NCI-H1694 treated with DMSO at 0.1 percent for 48 hours (cell line): ENCODE measurements around the gene NRXN2.

Experiments used
- DNase-seq: peaks from one replicate; lab custom pipeline; 2025; lab: John Stamatoyannopoulos, UW

Gene NRXN2

DNA sequence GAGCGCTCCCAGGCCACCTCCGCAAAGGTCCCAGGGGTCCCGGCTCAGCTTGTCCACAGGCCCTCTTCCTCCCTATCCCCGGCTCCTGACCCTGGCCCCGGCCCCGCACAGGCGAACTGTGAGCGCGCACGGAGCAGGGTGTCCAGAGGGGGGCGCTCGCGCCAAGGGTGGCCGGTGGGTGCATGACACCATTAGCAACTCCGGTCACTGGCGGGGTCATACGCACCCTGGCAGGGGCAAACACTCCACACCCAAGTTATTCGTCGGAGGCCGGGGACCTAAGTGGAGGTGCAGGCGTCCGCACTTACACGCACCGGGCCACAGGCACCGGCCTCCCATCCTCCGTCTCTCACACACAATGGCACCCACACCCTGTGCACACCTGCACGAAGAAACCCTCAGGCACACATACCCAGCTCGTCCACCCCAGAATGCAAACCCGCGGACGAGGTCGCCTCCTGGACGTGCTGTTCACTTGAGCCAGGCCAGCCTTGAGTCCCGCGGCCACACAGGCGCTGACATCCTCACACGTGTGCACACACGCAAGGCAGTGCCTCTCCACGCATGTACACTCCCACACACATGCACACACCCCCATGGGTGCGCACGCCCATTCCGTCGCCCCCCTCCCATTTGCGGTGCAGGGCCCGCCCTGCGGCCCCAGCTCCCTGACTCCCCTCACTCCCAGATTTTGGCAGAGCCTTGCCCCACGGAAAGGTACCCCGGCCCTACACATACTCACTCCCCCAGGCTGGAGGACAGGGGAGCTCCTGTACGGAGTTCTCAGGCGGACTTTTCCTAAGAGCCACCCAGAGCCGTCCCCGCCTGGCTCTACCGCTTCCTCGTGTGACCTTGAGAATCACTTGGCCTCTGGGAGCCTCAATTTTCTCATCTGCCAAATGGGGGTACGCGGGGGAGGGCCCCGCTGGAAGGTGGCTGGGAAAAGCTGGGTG, 20.9 kb upstream of the NRXN2 start, which contains the start of gene RASGRP2:
Gene RASGRP2 (minus strand): TSS at position 552 of the 953 bp plus-strand sequence. CDS start 1,276 bp downstream, outside the sequence.
- peak; percentile 12 for DNase-seq

DNA sequence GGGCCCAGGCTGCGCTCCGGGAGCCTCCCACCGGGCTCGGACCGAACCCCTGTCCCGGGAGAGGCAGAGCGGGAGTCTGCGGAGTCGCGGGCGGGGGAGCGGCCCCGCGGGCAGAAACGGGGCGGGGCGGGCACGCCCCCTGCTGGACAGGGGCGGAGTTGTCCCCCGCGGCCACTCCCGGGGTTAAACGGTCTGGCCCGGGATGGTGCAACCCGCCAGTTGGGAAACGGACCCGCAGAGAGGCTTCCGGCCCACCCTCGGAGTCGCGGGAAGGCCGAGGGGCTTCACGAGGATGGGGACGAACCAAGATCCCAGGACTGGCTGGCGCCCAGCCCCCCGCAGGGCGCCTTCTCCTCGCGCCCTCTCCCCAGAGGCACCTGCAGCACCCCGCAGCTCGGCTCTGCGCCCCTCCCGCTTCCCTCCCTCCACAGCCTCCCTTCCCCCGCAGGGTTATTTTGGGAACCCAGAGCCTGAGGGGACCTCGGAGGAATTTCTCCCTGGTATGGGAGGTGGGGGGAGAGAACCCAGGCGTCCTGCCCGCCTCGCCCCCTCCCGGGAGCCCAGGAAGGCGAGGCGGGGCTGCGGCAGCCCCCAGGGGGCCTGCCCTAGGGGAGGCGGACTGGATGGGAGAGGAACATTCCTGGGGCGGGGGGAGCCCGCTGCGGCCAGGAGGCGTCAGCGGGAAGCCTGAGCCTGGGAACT, 20.0 kb upstream of the NRXN2 start:
- no peak for DNase-seq

DNA sequence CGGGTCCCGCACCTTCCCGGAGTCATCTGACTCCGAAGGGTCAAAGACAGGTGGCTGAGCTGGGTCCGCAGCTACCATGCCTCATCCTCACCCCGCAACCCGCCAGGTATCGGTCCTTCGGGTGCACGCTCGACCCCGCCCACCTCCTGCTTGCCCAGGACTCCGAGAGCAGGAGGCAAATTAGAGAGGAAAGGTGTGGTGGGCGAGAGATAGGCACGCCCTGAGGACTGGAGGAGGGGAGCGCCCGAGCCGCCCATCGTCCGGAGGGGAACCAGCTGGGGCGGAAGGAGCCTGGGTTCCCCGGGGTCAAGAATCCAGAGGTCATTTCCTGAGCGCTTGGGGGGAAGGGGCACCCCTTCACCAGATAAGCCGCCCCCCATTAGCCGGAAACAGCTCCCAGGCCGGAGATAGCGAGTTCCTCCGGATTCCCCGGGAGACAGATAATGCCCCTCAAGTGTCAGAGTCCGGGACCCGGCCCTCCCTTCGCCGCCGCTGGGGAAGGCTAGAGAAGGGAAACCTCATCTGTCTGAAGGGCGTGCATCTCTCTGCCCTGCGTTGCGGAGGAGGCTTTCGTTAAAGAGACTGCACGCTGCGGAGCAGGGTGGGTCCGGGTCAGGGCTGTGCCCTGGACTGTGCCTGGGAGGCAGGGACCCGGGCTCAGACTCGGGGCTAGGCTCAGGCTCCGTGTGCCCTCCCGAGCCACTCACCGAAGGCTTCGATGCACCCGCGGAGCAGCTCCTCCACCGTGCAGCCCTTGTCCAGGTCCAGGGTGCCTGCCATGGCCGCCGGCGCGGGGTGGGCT, 19.3 kb upstream of the NRXN2 start:
- DNase-seq = no peak

DNA sequence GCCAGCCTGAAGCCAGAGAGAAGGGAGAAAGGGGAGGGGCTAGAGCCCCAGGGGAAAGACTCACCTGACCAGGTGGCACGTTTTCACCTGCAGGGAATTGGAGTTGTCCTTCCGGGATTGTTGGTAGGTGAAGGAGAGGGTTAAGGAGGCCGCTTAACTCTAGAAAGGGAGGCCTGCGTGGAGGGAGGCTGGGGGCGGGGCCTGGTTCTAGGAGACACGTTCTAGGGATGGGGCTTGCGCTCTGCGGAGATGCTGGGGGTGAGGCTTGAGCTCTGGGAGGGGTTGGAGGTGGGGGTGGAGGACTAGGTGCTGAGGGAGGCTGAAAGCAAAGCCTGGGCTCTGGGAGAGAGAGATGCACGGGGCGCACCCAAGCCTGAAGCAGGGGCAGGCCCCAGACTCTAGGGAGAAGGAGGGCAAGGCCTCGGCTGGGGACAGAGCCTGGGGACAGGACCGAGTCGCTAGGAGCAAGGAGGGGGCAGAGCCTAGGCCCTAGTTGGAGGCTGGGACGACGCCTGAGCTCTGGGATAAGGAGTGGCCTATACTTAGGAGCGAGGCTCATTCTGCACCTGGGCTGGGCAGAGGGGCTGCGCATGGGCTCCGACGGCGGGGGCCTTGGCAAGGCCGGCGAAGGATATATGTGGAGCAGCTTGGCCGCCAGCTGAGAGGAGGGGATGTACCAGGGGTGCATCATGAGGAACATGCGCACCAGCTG, 18.5 kb upstream of the NRXN2 start:
- DNase-seq = no peak

DNA sequence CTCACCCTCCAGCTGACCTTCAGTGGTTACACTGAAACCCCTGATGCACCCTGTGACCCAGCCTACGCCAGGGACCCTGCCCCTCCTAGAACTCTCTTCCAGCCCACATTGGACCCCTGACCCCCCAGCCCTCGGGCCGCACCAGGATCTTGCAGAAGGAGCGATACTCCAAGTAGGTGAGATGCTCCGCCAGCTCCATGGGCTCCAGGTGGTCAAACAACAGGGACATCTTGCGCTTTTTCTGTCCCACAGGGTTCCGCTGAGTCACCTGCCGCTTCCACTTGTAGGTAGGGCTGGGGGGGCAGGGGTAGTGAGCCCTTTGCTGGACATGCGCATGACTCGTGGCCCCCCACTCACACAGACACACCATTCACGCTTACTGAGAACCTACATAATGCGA, 16.9 kb upstream of the NRXN2 start:
- no peak for DNase-seq

DNA sequence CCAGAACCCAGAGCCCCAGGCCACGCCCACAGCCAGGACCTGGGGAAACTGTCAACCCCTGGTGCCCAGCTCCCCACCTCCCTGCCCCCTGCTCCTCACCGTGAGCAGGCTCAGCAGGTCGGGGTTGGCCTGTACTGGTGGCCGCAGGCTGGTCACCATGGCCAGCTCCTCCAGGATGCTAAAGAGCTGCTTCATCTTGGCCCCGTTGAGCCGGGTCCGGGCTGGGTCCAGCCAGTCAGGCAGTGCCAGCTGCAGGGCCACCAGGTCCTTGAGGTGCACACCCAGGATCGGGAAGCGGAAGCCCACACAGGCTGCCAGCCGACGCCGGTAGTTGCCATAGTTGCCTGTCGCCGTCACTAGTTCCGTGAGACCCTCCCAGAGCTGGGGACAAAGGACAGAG, 13.7 kb upstream of the NRXN2 start:
- no peak for DNase-seq

DNA sequence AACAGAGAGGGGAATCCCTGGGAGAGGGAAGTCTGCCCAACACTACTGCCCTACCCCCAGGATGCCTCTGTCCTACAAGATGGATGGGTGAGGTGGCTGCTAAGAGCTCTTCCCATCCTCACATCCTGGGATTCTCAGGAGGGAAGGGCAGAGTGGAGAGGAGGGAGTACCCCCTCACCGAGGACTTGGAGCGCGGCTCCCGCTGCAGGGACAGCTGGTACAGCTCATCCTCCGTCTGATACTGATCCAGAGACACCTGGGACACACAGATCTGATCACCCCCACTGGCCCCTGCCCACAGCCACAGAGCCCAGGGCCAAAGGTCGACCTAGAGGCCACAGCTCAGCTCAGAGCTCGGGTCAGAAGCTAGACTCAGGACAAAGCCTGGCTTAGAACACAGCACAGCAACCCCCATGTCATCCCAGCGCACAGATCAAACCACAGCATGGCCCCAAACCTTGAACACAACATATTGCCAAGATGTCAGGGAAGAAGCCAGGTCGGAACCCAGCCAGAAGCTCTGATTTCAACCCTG, 12.8 kb upstream of the NRXN2 start:
- DNase-seq = no peak

DNA sequence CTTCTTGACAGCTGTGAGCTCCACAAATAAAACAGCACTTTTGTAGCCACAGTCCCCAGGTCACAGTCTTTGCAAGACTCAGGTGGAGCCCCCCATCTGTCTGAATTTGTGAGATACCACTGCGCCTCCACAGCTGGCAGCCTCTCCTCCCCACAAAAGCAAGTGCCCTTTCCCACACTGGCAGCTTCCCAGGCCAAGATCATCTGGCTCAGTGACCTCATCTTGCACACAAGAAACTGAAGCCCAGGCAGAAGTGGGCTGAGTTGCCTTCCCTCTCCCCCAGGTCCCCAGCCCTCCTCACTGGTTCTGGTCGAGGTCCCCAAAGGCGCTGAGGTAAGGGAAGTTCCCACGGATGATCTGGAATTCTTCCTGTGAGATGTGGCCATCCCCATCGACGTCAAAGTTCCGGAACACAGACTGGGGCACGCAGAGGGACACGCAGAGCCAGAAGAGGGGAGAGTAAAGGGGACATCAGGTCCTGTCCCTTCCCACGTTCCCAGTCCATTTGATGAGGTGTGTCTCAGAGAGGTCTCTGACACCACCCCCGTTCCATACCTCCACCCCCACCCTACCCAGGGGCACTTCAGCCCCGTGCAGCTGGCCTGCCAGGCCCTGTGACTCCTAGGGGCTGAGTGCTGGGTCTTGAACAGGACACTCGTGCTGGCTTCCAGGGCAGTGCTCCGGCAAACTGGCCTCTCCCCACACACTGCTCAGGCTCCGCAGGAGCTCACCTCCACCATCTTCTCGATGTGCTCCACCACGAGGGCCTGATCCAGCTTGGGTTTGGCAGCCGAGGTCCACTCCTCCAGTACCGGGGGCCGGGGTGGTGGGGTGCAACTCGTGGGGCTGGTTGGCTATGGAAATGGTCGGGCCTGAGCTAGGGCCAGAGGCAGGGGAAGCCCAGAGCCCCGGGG, 12.1 kb upstream of the NRXN2 start:
- no peak for DNase-seq

DNA sequence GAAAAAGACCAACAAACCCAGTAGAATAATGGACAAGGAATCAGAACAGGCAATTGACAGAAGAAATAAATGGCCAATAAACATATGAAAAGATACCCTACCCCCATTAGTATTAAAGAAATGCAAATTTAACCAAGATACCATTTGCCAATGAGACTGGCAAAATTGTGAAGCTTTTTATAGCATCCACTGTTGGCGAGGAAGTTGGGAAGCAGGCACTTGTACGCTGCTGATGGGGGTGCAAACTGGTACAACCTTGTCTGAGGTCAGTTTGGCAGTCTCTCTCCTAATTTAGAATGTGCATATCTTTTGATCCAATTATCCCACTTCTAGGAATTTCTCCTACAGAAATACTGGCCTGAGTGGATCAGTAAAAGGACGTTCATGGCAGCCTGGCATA, 8.6 kb upstream of the NRXN2 start:
- DNase-seq = no peak

DNA sequence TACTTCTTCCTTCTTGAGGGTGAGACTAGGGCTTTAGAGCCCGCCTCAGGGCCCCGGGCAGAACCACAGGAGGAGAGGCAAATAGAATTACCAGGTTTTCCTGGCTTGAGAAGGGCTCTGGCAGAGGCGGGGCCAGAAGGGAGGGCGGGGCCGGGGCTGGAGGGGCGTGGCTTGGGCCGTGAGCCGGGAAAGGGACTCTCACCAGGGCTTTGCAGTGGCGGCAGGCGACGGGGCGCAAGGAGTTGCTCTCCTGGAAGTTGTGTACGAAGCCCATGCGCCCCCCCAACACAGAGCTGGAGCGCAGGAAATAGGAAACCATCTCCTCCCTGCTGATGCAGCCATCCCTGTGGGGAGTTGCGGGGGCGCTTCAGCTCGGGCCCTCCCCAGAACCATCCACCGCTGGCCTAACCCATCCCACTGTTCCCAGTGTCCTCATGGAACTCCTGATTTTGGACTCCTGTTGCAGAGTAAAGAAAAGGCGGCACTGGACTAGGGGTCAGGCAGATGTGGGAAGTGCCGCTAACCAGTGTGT, 6.9 kb upstream of the NRXN2 start:
- DNase-seq = no peak

DNA sequence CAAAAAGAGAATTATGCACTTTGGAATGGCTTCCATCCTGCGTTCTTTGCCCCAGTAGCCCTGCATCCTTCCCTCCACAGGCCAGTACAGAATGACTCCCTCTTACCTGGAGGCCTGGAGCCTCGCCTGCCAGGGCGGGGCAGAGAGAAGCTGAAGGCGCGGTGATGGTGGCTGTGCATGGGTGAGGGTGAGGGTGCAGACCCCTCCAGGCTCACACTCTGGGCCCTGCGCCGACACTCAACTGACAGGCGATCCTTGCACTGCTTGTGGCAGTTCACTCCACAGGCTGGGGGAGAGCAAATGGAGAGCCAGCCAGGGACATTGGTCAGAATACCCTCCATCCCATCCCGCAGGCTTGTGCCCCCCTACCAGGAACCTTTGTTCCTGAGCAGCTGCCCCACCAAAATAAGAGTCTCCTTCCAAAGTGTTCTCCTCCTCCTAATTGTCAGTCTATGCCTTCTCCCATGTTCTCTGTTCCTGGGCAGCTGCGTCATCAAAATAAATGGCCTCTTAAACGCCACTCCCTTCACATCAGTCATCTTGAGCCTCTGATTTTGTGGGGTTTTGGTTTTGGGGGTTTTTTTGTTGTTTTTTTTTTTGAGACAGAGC, 5.9 kb upstream of the NRXN2 start:
- DNase-seq = no peak

DNA sequence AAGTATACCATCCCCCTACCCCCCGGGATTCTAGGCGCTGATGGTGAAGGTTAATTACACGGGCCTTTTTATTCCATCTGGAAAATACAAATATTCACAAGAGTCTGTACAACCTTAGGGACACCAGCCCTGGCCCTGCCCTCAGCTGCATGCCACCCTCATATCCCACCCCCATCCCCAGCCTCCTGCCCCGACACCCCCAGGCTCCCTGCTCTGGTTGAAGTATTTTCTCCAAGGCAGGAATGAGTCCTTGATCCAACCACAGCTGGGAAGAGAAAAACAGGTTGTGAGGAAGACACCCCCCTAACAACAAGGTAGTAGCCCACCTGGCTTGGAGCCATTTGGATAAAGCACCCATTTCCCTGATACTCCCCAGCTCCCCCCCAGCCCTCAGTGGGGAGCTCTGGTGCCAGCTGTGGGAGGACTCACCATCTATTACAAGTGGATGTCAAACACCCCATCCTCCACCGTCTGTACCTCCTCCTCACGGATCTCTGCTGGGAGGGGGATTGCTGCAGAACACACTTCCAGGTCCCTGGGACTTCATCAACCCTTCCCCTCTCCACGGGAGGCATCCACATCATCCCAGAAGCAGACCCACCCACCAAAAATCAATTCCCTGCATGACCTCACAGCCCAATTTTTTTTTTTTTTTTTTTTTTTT, 4.0 kb upstream of the NRXN2 start:
- DNase-seq = no peak

DNA sequence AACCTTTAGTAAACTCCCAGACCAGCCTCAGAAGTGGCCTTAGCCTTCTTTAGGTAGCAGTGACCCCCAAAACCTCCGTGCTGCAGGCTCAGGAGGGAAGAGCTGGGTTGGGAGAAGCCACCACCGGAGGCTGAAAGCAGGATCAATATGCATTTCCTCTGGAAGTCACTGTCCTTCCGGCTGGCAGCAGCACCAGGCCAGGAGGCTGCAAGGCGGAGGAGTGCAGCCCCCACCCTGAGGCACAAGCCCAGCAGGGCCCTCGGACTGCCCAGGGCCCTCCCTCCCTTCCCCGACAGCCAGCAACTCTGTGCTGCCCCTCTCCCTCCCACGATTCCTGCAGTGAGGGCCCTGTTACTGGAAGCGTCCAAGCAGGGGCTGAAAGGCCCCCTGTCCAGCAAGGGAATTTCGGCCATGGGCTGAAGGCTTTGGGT, 3.2 kb upstream of the NRXN2 start:
- DNase-seq = no peak

DNA sequence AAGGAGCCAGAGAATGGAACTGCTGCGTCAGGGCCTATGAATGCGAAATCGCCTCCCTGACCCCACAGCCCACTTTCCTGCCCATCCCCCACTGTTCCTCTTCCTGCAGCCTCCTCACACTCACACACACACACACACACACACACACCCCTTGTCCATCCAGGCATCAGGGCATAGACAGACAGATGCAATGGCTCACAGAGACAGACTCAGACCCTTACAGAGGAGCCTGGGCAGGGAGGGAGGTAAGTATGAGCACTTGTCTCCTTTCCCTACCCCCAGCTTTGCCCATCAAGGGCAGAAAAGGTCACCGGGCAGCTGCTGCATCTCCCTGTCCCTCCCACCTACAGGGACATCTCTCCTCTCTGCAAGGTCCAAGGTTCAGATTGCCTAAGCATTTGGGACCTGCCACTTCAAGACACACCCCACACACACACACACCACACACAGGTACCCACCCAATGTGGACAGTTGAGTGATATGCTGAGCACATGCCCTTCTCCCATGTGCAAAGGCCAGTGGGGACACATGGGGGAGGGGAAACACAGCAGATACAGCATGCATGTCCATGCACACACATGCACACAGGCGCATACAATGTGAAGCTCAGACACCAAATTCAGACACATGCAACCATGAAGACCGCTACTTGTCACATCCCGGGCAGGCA, 2.0 kb upstream of the NRXN2 start:
- no peak for DNase-seq

DNA sequence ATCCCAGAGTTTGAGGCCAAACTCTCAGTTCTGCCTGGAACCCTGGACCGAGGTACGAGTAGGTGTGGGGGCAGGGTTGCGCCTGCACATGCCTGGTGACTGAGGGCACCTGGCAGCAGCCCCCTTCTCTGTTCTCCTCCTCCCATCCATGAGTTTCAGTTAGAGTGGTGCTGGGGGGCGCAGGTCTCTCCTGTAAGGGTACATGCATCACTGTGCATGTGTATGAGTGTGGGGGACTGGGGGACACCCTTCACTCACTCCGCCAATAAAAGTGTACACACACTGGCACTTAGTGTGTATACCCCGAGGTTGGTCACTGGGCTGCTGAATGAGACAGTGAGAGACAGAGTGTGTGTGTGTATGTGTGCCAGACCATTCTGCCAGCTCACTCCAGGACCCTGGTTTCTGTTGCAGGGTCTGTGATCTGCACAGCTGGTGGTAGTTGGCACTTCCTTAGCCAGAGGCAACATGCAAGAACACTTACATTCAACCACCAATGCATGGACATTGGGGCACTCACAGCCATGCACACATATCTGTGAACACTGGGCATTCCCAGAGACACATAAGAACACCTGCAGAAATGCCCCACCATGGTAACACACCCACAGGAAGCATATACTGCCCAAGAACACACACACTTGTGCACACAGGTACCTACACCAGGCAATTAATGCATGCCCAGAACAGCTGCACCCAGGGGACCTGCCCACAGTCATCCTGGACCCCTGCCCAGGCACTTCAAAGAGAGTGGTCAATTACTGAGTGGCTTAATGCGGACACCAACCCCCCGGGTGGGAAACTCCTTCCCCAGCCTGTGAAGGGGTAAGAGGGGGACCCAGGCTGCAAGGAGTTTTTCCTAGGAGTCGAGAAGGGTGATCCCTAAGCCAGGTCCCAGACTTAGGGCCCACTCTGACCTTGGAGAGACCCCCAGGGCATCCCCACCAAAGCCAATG, 1.2 kb upstream of the NRXN2 start:
- no peak for DNase-seq

DNA sequence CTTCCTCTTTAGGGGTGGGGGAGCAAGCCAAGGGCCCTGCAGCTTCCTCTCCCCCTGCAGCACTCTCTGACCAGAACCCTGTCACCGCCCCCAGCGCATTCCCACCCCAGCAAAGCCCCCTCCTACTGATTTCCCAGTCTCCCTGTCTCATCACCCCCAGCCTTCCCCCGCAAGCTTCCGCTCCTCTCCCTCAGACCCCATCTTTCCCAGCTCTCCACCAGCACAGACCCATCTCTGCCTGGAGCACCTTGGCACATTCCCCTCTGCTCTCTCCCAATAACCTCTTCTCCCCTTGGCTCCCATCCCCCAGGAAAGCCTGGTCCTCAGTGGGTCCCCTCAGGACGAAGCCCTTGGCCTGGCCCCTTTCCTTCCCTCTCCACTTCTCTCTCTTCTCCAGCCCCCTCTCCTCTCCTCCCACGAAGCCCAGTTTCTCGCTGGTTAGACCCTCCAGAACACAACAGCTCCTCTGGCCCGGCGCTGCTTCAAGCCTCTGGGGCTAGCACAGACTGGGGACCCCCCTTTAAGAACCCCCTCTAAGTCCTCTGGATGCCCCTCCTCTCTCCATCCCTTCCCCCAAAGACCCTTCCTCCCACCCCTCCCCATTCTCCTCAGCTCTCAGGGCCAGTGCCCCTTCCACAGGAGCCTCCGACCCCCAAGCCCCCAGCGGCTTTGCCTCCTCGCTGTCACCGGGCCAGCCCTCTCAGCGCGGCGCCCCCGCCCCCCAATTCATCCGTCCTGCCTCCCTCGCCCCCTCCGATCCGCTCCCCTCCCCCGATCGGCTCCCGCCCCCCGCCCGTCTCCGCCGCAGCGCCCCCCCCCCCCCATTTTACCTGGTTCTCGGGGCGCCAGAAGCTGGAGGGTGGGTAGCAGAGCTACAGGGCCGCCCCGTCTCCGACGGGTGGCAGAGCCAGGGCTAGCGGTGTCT, 594 bp downstream of the NRXN2 start:
- DNase-seq = no peak
